MM.1S (cell line): ENCODE results near the gene SENP8.

Experiments used
- CTCF ChIP-seq: fragments of 300-600 bp; sonication (generic); IDR thresholded peaks from 2 replicates; pipeline ENCODE4 v1.5.1; 2016; ENCODE audit warnings: antibody characterized with exemption, low read length, mixed read lengths
- EZH2 ChIP-seq: fragments of 300-600 bp; sonication (generic); optimal IDR thresholded peaks from 2 replicates; pipeline ENCODE3; 2017; ENCODE audit warnings: low read depth, mild to moderate bottlenecking, antibody characterized with exemption, low read length, mixed read lengths
- EZH2phosphoT487 ChIP-seq: fragments of 300-600 bp; sonication (generic); IDR thresholded peaks from 2 replicates; pipeline ENCODE4 v1.6.1; 2018; ENCODE audit warnings: antibody characterized with exemption, low read length

- TF ChIP-seq CTCF (no peak), EZH2phosphoT487 (no peak), EZH2 (no peak)
These were observed 38.7 kb downstream of the SENP8 start for GRCh38 chr15:72156928-72157327.
